NB4 (cell line): ENCODE data around the gene EML4.

Experiments used
- DNase-seq: peaks from one replicate; pipeline ENCODE4 v3.0.0; 2010; ENCODE audit warnings: low read depth
- H3K4me3 ChIP-seq: one replicate; pipeline ENCODE4 v1.5.1; 2011; ENCODE audit warnings: mild to moderate bottlenecking, low read depth, low read length, moderate library complexity
- MYC ChIP-seq: IDR thresholded peaks from 2 replicates; pipeline ENCODE4 v1.6.1; 2011; ENCODE audit warnings: low read depth, low read length
- POLR2A ChIP-seq: IDR thresholded peaks from 2 replicates; pipeline ENCODE4 v1.6.1; 2011; ENCODE audit warnings: mild to moderate bottlenecking; ENCODE audit not compliant: insufficient read length; ENCODE audit errors: extremely low read depth
- TF ChIP-seq, protein P1 (sequence below): IDR thresholded peaks from 2 replicates; pipeline ENCODE4 v1.6.1; 2011; ENCODE audit warnings: low read depth, low read length
- TF ChIP-seq, protein P2 (sequence below): IDR thresholded peaks from one replicate; pipeline ENCODE4 v1.5.1; 2012; ENCODE audit warnings: low read depth, low read length

EML4 gene

DNA sequence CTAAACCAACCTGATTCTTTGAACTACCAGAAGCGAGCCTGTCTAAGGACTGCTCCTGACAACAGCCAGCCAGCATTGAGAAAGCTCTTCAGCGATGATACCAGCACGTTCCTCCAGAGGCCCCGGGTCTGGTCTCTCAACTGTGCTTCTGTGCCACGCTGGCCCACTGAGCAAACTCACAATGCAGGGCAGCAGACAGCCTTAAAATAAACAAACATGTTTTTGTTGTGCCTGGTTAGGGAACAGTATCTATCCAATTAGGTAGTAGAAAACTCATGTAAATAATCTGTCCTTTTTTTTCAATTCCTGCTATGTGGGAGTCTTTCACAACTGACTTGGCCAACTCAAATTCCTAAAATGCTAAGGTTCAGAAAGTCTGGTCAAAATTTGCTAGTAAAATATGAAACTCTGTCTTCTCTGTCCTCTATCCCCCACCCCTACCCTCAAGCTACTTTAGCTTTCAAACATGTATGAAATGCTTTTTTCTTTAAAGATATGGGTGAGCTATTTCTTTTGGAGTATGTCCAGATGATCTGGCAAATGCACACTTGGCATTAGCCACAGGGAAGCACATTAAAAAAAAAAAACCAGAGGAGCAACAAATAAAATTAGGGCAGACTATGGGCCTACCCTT lies 21.4 kb upstream of the EML4 start:
- no peak overlapping the region for H3K4me3 ChIP-seq
- TF ChIP-seq, protein P1, sequence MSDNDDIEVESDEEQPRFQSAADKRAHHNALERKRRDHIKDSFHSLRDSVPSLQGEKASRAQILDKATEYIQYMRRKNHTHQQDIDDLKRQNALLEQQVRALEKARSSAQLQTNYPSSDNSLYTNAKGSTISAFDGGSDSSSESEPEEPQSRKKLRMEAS, result no peak
- no peak for TF ChIP-seq MYC
- DNase-seq, result no peak

DNA sequence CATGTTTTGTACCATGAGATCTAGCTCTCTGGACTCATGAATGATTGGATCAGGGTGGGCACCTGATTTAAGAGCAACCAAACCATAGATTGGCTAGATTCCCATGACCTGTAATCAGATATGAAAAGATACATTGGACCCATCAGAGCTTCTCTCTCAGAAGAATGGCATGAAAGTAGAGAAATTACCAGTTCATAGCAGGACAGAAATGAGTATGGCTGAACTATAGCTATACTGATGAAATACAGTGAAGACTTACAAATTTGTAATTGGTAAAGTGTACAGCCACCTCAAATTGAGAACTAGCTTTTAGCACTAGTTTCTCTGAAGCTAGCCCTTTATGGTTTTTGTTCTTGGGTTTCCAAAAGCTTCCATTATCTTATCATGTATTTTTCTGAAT lies 19.0 kb upstream of the EML4 start:
- TF ChIP-seq, protein P2, sequence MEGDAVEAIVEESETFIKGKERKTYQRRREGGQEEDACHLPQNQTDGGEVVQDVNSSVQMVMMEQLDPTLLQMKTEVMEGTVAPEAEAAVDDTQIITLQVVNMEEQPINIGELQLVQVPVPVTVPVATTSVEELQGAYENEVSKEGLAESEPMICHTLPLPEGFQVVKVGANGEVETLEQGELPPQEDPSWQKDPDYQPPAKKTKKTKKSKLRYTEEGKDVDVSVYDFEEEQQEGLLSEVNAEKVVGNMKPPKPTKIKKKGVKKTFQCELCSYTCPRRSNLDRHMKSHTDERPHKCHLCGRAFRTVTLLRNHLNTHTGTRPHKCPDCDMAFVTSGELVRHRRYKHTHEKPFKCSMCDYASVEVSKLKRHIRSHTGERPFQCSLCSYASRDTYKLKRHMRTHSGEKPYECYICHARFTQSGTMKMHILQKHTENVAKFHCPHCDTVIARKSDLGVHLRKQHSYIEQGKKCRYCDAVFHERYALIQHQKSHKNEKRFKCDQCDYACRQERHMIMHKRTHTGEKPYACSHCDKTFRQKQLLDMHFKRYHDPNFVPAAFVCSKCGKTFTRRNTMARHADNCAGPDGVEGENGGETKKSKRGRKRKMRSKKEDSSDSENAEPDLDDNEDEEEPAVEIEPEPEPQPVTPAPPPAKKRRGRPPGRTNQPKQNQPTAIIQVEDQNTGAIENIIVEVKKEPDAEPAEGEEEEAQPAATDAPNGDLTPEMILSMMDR, result no peak
- TF ChIP-seq, protein P1, result no peak
- TF ChIP-seq MYC, result no peak
- TF ChIP-seq POLR2A, result no peak
- DNase-seq, result no peak
- H3K4me3 ChIP-seq, result no peak overlapping the region

DNA sequence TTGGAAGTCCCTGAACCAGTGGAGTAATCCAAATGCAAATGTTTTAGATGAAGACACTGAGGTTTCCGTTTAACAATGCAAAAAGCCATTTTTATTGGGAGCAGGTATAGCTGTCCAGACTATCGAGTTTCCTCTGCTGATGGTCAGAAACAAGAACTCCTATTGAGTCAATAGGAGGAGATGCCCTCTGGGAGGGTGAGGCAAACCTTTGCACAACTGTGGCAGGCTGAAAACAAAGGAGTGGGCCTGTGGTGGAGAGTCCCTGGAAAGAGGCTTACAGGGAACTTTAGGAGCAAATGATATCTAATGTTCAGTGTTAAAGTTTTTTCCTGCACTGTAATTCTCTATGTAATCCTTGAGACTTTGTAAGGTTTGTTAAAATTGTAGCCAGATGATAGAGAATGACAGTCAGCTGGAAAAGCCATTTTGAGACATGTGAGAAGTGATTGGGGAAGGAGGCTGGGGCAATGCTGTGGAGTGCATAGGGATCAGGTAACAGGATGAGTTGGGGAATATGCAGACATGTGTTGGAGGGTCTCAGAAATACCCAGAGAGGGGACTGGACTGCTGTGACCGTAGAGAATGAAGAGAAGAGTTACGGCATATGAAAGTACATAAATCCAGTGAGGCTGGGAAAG lies 15.1 kb upstream of the EML4 start:
- DNase-seq, result no peak
- no peak overlapping the region for H3K4me3 ChIP-seq
- TF ChIP-seq, protein P1, result no peak
- TF ChIP-seq MYC (no peak), POLR2A (no peak)
- TF ChIP-seq, protein P2, result no peak

DNA sequence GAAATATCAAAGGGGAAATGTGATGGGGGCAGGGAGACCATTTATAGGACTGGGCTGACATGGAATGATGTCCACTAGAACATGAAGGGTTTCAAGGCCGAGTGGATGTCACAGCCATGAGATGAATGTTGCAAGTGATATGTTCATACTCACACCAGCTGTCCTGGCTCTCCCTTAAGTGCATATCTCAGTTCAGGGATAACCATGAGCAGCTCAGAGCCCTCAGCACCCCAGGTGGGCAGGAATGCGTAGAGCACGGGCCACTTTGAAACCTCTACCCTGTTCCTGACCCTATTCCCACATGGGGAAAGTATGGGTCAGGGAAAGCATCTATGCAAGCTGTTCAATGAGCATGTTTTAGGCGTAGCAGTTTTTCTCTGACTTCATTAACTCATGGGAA lies 12.4 kb upstream of the EML4 start:
- no peak overlapping the region for H3K4me3 ChIP-seq
- DNase-seq, result no peak
- TF ChIP-seq, protein P2, result no peak
- TF ChIP-seq POLR2A, result no peak
- no peak for TF ChIP-seq MYC
- TF ChIP-seq, protein P1, result no peak

DNA sequence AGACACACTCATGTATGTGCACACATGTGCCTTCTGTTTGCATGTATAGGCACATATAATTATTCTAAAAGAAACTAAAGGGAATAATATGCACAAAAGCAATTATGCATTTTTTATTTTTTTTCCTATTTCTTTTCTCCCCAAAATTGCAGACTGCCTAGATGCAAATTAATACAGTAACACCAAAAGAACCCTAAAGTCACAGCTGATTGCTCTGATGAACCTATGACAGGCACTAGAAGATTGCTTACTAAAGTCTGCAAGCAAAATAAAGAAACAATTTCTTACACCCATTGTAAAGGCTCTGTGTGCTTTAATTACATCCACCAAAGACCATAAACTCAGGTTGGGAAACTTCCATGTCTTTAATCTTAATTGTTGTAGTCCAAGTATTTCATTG lies 7.7 kb upstream of the EML4 start:
- no peak overlapping the region for H3K4me3 ChIP-seq
- no peak for TF ChIP-seq MYC
- no peak for TF ChIP-seq POLR2A
- TF ChIP-seq, protein P2, result no peak
- TF ChIP-seq, protein P1, result no peak

DNA sequence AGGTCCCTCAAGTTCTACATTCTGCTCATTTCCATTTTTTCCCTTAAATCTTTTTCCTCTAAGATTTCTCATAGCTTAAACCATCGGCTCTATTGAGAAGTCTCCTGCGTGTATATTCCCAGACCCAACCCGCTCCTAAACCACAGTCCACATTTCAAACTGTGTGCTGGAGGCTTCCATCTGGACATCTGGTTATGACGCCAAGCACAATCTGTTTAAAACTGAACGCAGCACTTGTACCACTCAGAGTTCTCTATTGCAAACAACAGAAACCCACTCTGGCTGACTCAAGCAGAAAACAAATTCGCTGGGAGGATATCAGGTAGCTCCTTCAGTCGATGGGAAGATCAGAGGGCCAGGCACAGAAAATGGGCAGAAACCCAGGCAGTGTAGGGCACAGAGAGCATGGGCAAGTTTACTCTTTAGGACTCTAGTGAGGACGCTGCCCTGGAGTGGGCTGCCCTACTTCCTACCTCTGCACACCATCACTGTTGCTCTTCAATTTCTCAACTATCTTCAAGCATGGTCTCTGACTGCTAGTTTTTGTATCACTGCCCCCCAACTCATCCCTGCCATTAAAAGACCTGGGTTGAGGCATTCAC lies 5.6 kb upstream of the EML4 start:
- no peak for DNase-seq
- TF ChIP-seq MYC (no peak), POLR2A (no peak)
- TF ChIP-seq, protein P2, result no peak
- TF ChIP-seq, protein P1, result no peak
- H3K4me3 ChIP-seq, result no peak overlapping the region

More for the DNA sequence above, 7.7 kb upstream of the EML4 start:
- DNase-seq, result no peak
